ENCODE measurements around the gene FAM168A. TPM values are rescaled to one million over a fixed set of nuclear protein-coding genes. Genes with fewer than 3 reads are reported as not detected.

Gene FAM168A
- total RNA-seq, 1 experiment from 2014 or later, result 62.8 TPM

- no peaks in the 10 kb centered on the region; the same call in 1 of the 2 replicates for H3K36me3 ChIP-seq (ENCODE audit: control insufficient read depth, insufficient read depth, low read length)
- intact Hi-C loops (cut with micrococcal nuclease; ENCODE audit: unreplicated experiment), result loop anchor here (5.0 to 10.0 kb wide), 2 partner anchors 95 to 263 kb away; partner anchors contain the start of gene ARHGEF17
- ATAC-seq (no peak), DNase-seq (ENCODE audit: low read depth, low spot score) (no peak)
- H3K4me3 ChIP-seq (ENCODE audit: low read depth in 2 of 2, low read length in 2 of 2), result no peak overlapping the region
- H3K27ac ChIP-seq (ENCODE audit: low read length), result no peak overlapping the region
- BruUV-seq (replicated peaks), result no TSS peak
- ChIA-PET POLR2A (no interaction called here), CTCF (no interaction called here)
- in situ Hi-C loops (cut with HindIII; ENCODE audit: low pct_unique_long_range_greater_than_20kb, low sequenced_read_pairs), result no loop called here
- TF ChIP-seq TCF7L2 (IDR thresholded peaks at IDR 0.05; ENCODE audit: low read depth, low read length), result no peak
- TF ChIP-seq REST (IDR thresholded peaks at IDR 0.05; ENCODE audit: insufficient read depth in 1 of 2, low read depth in 2 of 2, low read length in 1 of 2), result no peak
- TF ChIP-seq CTCF (IDR thresholded peaks at IDR 0.05), result no peak
- TF ChIP-seq SIN3A (IDR thresholded peaks at IDR 0.05; ENCODE audit: borderline replicate concordance, insufficient read depth, low read depth, low read length), result no peak
- TF ChIP-seq POLR2AphosphoS5 (IDR thresholded peaks at IDR 0.05; ENCODE audit: low read depth, low read length), result no peak
- no peaks in the 10 kb centered on the region for H3K9me3 ChIP-seq (ENCODE audit: control insufficient read depth, insufficient read depth, low read depth, low read length)
- H3K27me3 ChIP-seq (ENCODE audit: control insufficient read depth, insufficient read depth, low read length), result no peaks in the 10 kb centered on the region
- no peaks in the 10 kb centered on the region for H3K4me1 ChIP-seq (ENCODE audit: control insufficient read depth, insufficient read depth, low read length)
These were observed 198.3 kb downstream of the FAM168A start for GRCh38 chr11:73399636-73400035.

- in situ Hi-C loops (cut with HindIII; ENCODE audit: low pct_unique_long_range_greater_than_20kb, low sequenced_read_pairs) (no loop called here), intact Hi-C loops (cut with micrococcal nuclease; ENCODE audit: unreplicated experiment) (loop anchor here (10.0 kb wide), 1 partner anchor 94 kb away; the partner anchor contains the start of gene ARHGEF17)
- ATAC-seq (no peak), DNase-seq (ENCODE audit: low read depth, low spot score) (no peak)
- Histone ChIP-seq H3K27ac (ENCODE audit: low read length) (no peak overlapping the region), H3K36me3 (ENCODE audit: control insufficient read depth, insufficient read depth, low read length) (no peaks in the 10 kb centered on the region; the same call in 1 of the 2 replicates), H3K4me3 (ENCODE audit: low read depth in 2 of 2, low read length in 2 of 2) (no peak overlapping the region), H3K27me3 (ENCODE audit: control insufficient read depth, insufficient read depth, low read length) (no peaks in the 10 kb centered on the region), H3K4me1 (ENCODE audit: control insufficient read depth, insufficient read depth, low read length) (no peaks in the 10 kb centered on the region), H3K9me3 (ENCODE audit: control insufficient read depth, insufficient read depth, low read depth, low read length) (no peaks in the 10 kb centered on the region)
- CTCF ChIA-PET, result no interaction called here
- BruUV-seq (replicated peaks), result no TSS peak
- TF ChIP-seq TCF7L2 (IDR thresholded peaks at IDR 0.05; ENCODE audit: low read depth, low read length) (no peak), CTCF (IDR thresholded peaks at IDR 0.05) (no peak), SIN3A (IDR thresholded peaks at IDR 0.05; ENCODE audit: borderline replicate concordance, insufficient read depth, low read depth, low read length) (no peak), REST (IDR thresholded peaks at IDR 0.05; ENCODE audit: insufficient read depth in 1 of 2, low read depth in 2 of 2, low read length in 1 of 2) (no peak)
- POLR2A ChIA-PET, result no interaction called here
These were observed 198.7 kb downstream of the FAM168A start for GRCh38 chr11:73399159-73399590.
